Neural progenitor cell (in vitro differentiated cells): ENCODE data around the gene RASSF3. TPM values are rescaled to one million over a fixed set of nuclear protein-coding genes. Genes with fewer than 3 reads are reported as not detected.

Experiments
- DNase-seq: peaks from one replicate; pipeline ENCODE4 v3.0.0-alpha.2; 2016; ENCODE audit warnings: low spot score
- H2AFZ ChIP-seq: fragments of 200-600 bp; sonication (generic); replicated peaks from 2 replicates; pipeline ENCODE4 v1.6.1; 2016; ENCODE audit warnings: antibody characterized with exemption
- H3F3A ChIP-seq: fragments of 200-600 bp; sonication (generic); 2 replicates; pipeline ENCODE4 v1.6.1; 2016; ENCODE audit warnings: antibody characterized with exemption, low read depth
- H3K27ac ChIP-seq: fragments of 200-600 bp; sonication (generic); 2 replicates; pipeline ENCODE4 v1.5.1; 2016; ENCODE audit warnings: mild to moderate bottlenecking
- H3K27me3 ChIP-seq: fragments of 200-600 bp; sonication (generic); 2 replicates; pipeline ENCODE4 v1.6.1; 2016; ENCODE audit warnings: mild to moderate bottlenecking, moderate library complexity
- H3K36me3 ChIP-seq: fragments of 200-600 bp; sonication (generic); 2 replicates; pipeline ENCODE4 v1.5.1; 2016
- H3K4me1 ChIP-seq: fragments of 200-600 bp; sonication (generic); 2 replicates; pipeline ENCODE4 v1.6.1; 2016; ENCODE audit warnings: mixed run types
- H3K4me2 ChIP-seq: fragments of 200-600 bp; sonication (generic); 2 replicates; pipeline ENCODE4 v1.6.1; 2016
- H3K4me3 ChIP-seq: fragments of 200-600 bp; sonication (generic); 2 replicates; pipeline ENCODE4 v1.5.1; 2016
- H3K79me2 ChIP-seq: fragments of 200-600 bp; sonication (generic); 2 replicates; pipeline ENCODE4 v1.6.1; 2016; ENCODE audit warnings: low read depth
- H3K9ac ChIP-seq: fragments of 200-600 bp; sonication (generic); 2 replicates; pipeline ENCODE4 v1.6.1; 2016
- H3K9me3 ChIP-seq: fragments of 200-600 bp; sonication (generic); 2 replicates; pipeline ENCODE4 v1.5.1; 2016; ENCODE audit warnings: low read depth
- H4K20me1 ChIP-seq: fragments of 200-600 bp; sonication (generic); 2 replicates; pipeline ENCODE4 v1.6.1; 2016; ENCODE audit warnings: low read depth
- H3K27ac Mint-ChIP-seq: 3 replicates; pipeline ENCODE4 v1.8.0; 2021; ENCODE audit warnings: mixed read lengths
- H3K27me3 Mint-ChIP-seq: 2 replicates; pipeline ENCODE4 v1.8.0; 2022; ENCODE audit warnings: low read depth, mild to moderate bottlenecking, inconsistent platforms, moderate library complexity, mixed read lengths; ENCODE audit not compliant: insufficient read depth
- H3K36me3 Mint-ChIP-seq: 3 replicates; pipeline ENCODE4 v1.8.0; 2021; ENCODE audit warnings: mixed read lengths
- H3K4me1 Mint-ChIP-seq: 3 replicates; pipeline ENCODE4 v1.8.0; 2021; ENCODE audit warnings: mixed read lengths
- H3K4me3 Mint-ChIP-seq: 3 replicates; pipeline ENCODE4 v1.8.0; 2021; ENCODE audit warnings: mild to moderate bottlenecking, moderate library complexity, mixed read lengths
- H3K9me3 Mint-ChIP-seq: 3 replicates; pipeline ENCODE4 v1.8.0; 2020; ENCODE audit warnings: mixed read lengths
- EZH2 ChIP-seq: fragments of 200-600 bp; sonication (generic); IDR thresholded peaks from 2 replicates; pipeline ENCODE4 v1.6.1; 2017; ENCODE audit warnings: antibody characterized with exemption, mild to moderate bottlenecking, moderate library complexity
- EZH2phosphoT487 ChIP-seq: fragments of 200-600 bp; sonication (generic); IDR thresholded peaks from 2 replicates; pipeline ENCODE4 v1.6.1; 2017; ENCODE audit warnings: antibody characterized with exemption
- total RNA-seq: library from RNA; depleted of rRNA; stranded (reverse); fragments of >200 nt; gene quantifications from 2 replicates; pipeline ENCODE4 v1.2.3, GENCODE V29; 2015; ENCODE audit warnings: low replicate concordance
- TF ChIP-seq, protein P1 (sequence below): fragments of 200-600 bp; sonication (generic); IDR thresholded peaks from 2 replicates; pipeline ENCODE4 v1.5.1; 2017; ENCODE audit warnings: antibody characterized with exemption, mild to moderate bottlenecking

RASSF3 gene
- total RNA-seq, 1 donor from 2014 or later = 14.5 TPM

DNA sequence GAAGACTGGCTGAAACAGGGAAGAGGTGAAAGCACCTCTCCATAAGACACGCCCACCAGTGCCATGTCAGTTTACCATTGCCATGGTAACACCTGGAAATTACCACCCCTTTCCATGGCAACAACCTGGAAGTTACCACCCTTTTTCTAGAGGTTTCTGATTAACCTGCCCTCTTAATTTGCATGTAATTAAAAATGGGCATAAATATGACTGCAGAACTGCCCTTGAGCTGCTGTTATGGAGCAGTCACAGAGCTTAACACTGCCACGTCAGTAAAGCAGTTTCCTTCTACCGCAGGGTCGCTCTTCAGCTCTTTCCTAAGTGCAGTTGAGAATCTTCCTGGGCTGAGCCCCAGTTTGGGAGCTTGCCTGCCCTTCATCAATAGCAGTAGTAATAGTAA, 55.2 kb downstream of the RASSF3 start:
- Histone ChIP-seq H3K4me3 (no peak overlapping the region), H3K9me3 (no peaks in the 10 kb centered on the region), H3K36me3 (no peaks in the 10 kb centered on the region), H4K20me1 (peaks cover 28% of the 10 kb centered on the region), H3K27ac (no peak overlapping the region), H3K79me2 (peaks cover 44% of the 10 kb centered on the region), H2AFZ (no peak overlapping the region), H3K9ac (no peak overlapping the region), H3K27me3 (no peaks in the 10 kb centered on the region), H3K4me1 (peaks cover 7% of the 10 kb centered on the region), H3F3A (no peaks in the 10 kb centered on the region), H3K4me2 (peak overlapping the region; percentile 3)
- peak; percentile 31 for DNase-seq
- no peak overlapping the region for H3K4me3 Mint-ChIP-seq
- H3K4me1 Mint-ChIP-seq = peaks cover 30% of the 10 kb centered on the region
- TF ChIP-seq EZH2phosphoT487 = no peak
- TF ChIP-seq EZH2 = no peak
- TF ChIP-seq, protein P1, sequence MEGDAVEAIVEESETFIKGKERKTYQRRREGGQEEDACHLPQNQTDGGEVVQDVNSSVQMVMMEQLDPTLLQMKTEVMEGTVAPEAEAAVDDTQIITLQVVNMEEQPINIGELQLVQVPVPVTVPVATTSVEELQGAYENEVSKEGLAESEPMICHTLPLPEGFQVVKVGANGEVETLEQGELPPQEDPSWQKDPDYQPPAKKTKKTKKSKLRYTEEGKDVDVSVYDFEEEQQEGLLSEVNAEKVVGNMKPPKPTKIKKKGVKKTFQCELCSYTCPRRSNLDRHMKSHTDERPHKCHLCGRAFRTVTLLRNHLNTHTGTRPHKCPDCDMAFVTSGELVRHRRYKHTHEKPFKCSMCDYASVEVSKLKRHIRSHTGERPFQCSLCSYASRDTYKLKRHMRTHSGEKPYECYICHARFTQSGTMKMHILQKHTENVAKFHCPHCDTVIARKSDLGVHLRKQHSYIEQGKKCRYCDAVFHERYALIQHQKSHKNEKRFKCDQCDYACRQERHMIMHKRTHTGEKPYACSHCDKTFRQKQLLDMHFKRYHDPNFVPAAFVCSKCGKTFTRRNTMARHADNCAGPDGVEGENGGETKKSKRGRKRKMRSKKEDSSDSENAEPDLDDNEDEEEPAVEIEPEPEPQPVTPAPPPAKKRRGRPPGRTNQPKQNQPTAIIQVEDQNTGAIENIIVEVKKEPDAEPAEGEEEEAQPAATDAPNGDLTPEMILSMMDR = no peak
- no peaks in the 10 kb centered on the region for H3K9me3 Mint-ChIP-seq
- no peaks in the 10 kb centered on the region for H3K36me3 Mint-ChIP-seq
- H3K27me3 Mint-ChIP-seq = peaks cover 2% of the 10 kb centered on the region
- H3K27ac Mint-ChIP-seq = no peak overlapping the region

DNA sequence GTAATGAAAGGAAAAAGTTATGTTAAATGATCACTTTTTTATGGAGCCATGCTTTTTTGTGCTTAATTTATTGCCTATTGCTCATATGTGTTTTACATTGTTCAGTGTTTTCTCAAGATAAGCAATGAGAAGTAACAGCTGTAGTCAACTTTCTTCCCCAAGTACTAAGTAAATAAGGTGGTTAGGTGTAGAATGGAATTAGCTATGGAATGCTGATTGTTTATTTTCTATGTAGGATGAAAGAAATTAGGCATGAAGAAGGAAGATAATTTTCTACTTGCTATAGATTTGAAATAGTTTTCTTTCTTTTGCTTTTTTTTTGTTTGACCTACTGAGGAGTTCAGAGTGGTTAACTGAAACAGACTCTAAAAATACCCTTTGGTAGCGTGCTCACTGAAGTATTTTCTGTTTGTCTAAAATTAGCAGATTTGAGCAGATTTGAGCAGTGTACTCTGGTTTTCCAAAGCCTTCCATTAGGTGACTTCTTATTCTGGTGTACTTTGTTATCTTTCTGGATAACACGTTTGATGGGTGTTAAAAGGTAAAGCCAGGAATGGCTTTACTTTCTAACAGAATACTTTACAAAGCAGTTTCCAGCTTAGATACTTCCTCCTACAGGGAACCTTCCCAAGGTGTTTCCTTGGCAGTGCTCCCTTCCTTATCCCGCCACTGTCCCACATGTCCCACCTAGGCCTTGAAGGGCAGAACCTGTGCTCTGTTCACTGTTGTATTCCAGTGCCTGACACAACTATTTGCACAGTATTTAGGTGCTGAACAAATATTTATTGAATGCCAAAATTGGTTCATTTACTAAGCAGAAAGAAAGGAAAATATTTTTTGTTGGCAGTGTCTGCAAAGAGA, 56.0 kb downstream of the RASSF3 start:
- Histone ChIP-seq H3K27ac (no peak overlapping the region), H2AFZ (no peak overlapping the region), H3F3A (no peaks in the 10 kb centered on the region), H3K36me3 (no peaks in the 10 kb centered on the region), H3K9me3 (no peaks in the 10 kb centered on the region), H3K4me3 (no peak overlapping the region), H3K27me3 (no peaks in the 10 kb centered on the region), H3K79me2 (peaks cover 36% of the 10 kb centered on the region), H4K20me1 (peaks cover 36% of the 10 kb centered on the region), H3K4me2 (no peak overlapping the region), H3K9ac (no peak overlapping the region), H3K4me1 (peaks cover 12% of the 10 kb centered on the region)
- Mint-ChIP-seq H3K27ac (no peak overlapping the region), H3K36me3 (no peaks in the 10 kb centered on the region), H3K27me3 (no peaks in the 10 kb centered on the region), H3K4me3 (no peak overlapping the region), H3K9me3 (no peaks in the 10 kb centered on the region), H3K4me1 (peaks cover 36% of the 10 kb centered on the region)
- TF ChIP-seq, protein P1 = no peak
- TF ChIP-seq EZH2phosphoT487 = no peak
- TF ChIP-seq EZH2 = no peak
- DNase-seq = no peak

DNA sequence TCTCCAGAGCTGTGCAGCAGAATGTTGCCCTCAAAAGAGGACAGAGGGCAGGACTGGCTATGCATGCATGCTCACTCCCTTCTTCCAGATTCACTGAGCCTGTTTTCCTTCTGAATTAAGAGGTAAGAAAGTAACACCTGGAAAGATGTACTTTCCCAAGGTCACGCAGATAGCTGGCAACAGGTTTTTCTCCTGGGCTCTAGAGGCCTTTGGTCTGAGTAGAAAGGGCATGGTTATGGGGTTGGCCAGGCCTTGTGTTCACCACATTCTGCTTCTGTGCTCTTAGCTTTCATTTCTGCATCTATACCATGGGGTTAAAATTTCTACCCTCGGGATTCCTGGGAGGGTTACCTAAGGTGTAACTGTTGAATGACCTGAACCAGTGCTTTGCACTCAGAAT, 57.5 kb downstream of the RASSF3 start:
- H3K4me1 ChIP-seq = peaks cover 12% of the 10 kb centered on the region
- peaks cover 34% of the 10 kb centered on the region for H3K79me2 ChIP-seq
- Mint-ChIP-seq H3K4me3 (no peak overlapping the region), H3K9me3 (no peaks in the 10 kb centered on the region), H3K27me3 (no peaks in the 10 kb centered on the region), H3K27ac (no peak overlapping the region), H3K4me1 (peaks cover 41% of the 10 kb centered on the region), H3K36me3 (no peaks in the 10 kb centered on the region)
- H3K9ac ChIP-seq = no peak overlapping the region
- H3K4me3 ChIP-seq = no peak overlapping the region
- H3K36me3 ChIP-seq = no peaks in the 10 kb centered on the region
- no peak overlapping the region for H2AFZ ChIP-seq
- TF ChIP-seq EZH2phosphoT487 = no peak
- TF ChIP-seq, protein P1 = no peak
- TF ChIP-seq EZH2 = no peak
- H3K27me3 ChIP-seq = no peaks in the 10 kb centered on the region
- H4K20me1 ChIP-seq = peaks cover 46% of the 10 kb centered on the region
- no peaks in the 10 kb centered on the region for H3K9me3 ChIP-seq
- DNase-seq = no peak
- no peak overlapping the region for H3K4me2 ChIP-seq
- H3F3A ChIP-seq = no peaks in the 10 kb centered on the region
- H3K27ac ChIP-seq = no peak overlapping the region
